Measurements from ENCODE around the gene JAZF1. TPM values are rescaled to one million over a fixed set of nuclear protein-coding genes. Genes with fewer than 3 reads are reported as not detected.

JAZF1 gene
- total and polyA plus RNA-seq, 10 of the 15 experiments (the other 5 are each of a cell fraction or from before 2014, with no cell fraction given), result 0.04 to 0.82 (median 0.15) TPM; not detected in 3

DNA sequence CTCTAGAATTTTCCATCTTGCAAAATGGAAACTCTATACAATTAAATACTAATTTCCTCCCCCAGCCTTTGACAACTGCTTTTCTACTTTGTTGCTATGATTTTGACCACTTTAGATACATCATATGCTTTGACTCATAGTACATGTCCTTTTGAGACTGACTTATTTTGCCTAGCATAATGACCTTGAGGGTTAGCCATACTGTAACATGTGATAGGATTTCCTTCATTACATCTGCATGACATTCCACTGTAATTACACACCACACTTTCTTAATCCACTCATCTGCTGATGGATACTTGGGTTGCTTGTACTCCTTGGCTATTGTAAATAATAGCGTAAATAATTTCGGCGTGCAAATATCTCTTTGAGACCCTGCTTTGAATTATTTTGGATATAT, 127.7 kb downstream of the JAZF1 start:
- TF ChIP-seq ETV6 (conservative IDR thresholded peaks at IDR 0.05 in 1 of 2, IDR thresholded peaks at IDR 0.05 in 1 of 2; ENCODE audit: borderline replicate concordance in 1 of 2, low read depth in 1 of 2) (no peak), SRF (IDR thresholded peaks at IDR 0.05; ENCODE audit: low read depth in 2 of 2, low read length in 2 of 2) (no peak), NFXL1 (IDR thresholded peaks at IDR 0.05; ENCODE audit: borderline replicate concordance) (no peak), SIN3A (IDR thresholded peaks at IDR 0.05; ENCODE audit: low read depth, low read length) (no peak), ZBED1 (IDR thresholded peaks at IDR 0.05; ENCODE audit: borderline replicate concordance) (no peak), POLR2A (IDR thresholded peaks at IDR 0.05; ENCODE audit: low read depth, low read length) (no peak), SP1 (IDR thresholded peaks at IDR 0.05; ENCODE audit: low read depth, low read length) (no peak), NR2F1 (conservative IDR thresholded peaks at IDR 0.05) (no peak), SPI1 (IDR thresholded peaks at IDR 0.05; ENCODE audit: borderline replicate concordance, insufficient read depth, low read depth, low read length) (no peak)
- TF ChIP-seq, protein P1, sequence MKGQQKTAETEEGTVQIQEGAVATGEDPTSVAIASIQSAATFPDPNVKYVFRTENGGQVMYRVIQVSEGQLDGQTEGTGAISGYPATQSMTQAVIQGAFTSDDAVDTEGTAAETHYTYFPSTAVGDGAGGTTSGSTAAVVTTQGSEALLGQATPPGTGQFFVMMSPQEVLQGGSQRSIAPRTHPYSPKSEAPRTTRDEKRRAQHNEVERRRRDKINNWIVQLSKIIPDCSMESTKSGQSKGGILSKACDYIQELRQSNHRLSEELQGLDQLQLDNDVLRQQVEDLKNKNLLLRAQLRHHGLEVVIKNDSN (IDR thresholded peaks at IDR 0.05; ENCODE audit: borderline replicate concordance, extremely low read length, insufficient read depth, low read depth, low read length), result no peak
- intact Hi-C loops (cut with micrococcal nuclease; ENCODE audit: unreplicated experiment) (no loop called here), in situ Hi-C loops (cut with MboI) (no loop called here)
- ChIA-PET CTCF (interaction anchor here (1.9 kb wide), 1 partner anchor 9 kb away, joined by 14 read pairs; no protein-coding TSS in a partner anchor), RAD21 (ENCODE audit: unreplicated experiment) (interaction anchor here (1.0 kb wide), 1 partner anchor 9 kb away, joined by 4 read pairs; no protein-coding TSS in a partner anchor), POLR2A (no interaction called here), SMC1A (ENCODE audit: uncharacterized antibody, unreplicated experiment) (interaction anchor here (0.9 kb wide), 1 partner anchor 9 kb away, joined by 3 read pairs; no protein-coding TSS in a partner anchor)
- H3K9me3 ChIP-seq (replicated peaks; ENCODE audit: control insufficient read depth, insufficient read depth, low read length), result no peaks in the 10 kb centered on the region
- no peak overlapping the region for H3K27ac ChIP-seq (ENCODE audit: control insufficient read depth, insufficient read depth)
- no peak overlapping the region for H2AFZ ChIP-seq (ENCODE audit: control insufficient read depth, low read depth, low read length)
- no peak for DNase-seq (ENCODE audit: low read depth, low spot score)
- 48% methylated on average over 3 of the region's 3 CpGs for WGBS (ENCODE audit: insufficient coverage, insufficient replicate concordance, low lambda C conversion rate, missing lambda C conversion rate)
- BruUV-seq (replicated peaks), result no TSS peak
- no peaks in the 10 kb centered on the region for H4K20me1 ChIP-seq (ENCODE audit: control insufficient read depth, insufficient read depth)
- no peak overlapping the region for H3K4me3 ChIP-seq
- H3K4me1 ChIP-seq (ENCODE audit: control insufficient read depth, insufficient read depth, low read length), result no peaks in the 10 kb centered on the region
- no peak for FAIRE-seq
- no peak overlapping the region for H3K4me2 ChIP-seq (ENCODE audit: control insufficient read depth, insufficient read depth)
- H3K79me2 ChIP-seq (ENCODE audit: control insufficient read depth, insufficient read depth, low read length), result no peaks in the 10 kb centered on the region
- no peaks in the 10 kb centered on the region; a peak in 1 of 4 replicates for H3K27me3 ChIP-seq (replicated peaks in 1 of 2; ENCODE audit: control insufficient read depth in 2 of 2, insufficient read depth in 2 of 2, low read length in 1 of 2)
- no peak overlapping the region for H3K9ac ChIP-seq (ENCODE audit: control insufficient read depth, insufficient read depth, low read length)
- no peak for ATAC-seq
- H3K36me3 ChIP-seq (ENCODE audit: control insufficient read depth in 2 of 2, insufficient read depth in 2 of 2, low read length in 1 of 2), result no peaks in the 10 kb centered on the region
